Ectodermal cell (in vitro differentiated cells): Measurements from ENCODE around the gene KLF16.
"Not testable (repeated sequence)": the region's sequence is repeated elsewhere in the genome, so short reads cannot be mapped to it uniquely, and the experiment has no call there.

Source experiments
- H3K27ac ChIP-seq: 2 replicates; pipeline ENCODE4 v1.7.0; 2013; ENCODE audit warnings: mild to moderate bottlenecking, low read depth, low read length; ENCODE audit not compliant: insufficient read depth, poor library complexity, severe bottlenecking
- H3K27me3 ChIP-seq: 2 replicates; pipeline ENCODE4 v1.7.0; 2013; ENCODE audit warnings: mild to moderate bottlenecking, low read length; ENCODE audit not compliant: insufficient read depth, control insufficient read depth, poor library complexity, severe bottlenecking
- H3K36me3 ChIP-seq: one replicate; pipeline ENCODE4 v1.7.0; 2013; ENCODE audit warnings: low read length; ENCODE audit not compliant: control insufficient read depth, insufficient read depth
- H3K4me1 ChIP-seq: one replicate; pipeline ENCODE4 v1.7.0; 2013; ENCODE audit warnings: low read length; ENCODE audit not compliant: control insufficient read depth, insufficient read depth
- H3K4me3 ChIP-seq: 2 replicates; pipeline ENCODE4 v1.7.0; 2013; ENCODE audit warnings: low read depth, low read length, control low read depth; ENCODE audit not compliant: insufficient read depth
- H3K9me3 ChIP-seq: 2 replicates; pipeline ENCODE4 v1.7.0; 2013; ENCODE audit warnings: mild to moderate bottlenecking, low read length, moderate library complexity; ENCODE audit not compliant: control insufficient read depth
- WGBS, 2 experiments: methylation state at CpG; one replicate each; pipeline ENCODE4 v1.1.7; 2013; ENCODE audit warnings: missing lambda C conversion rate in 2 of 2; 5-methylcytosine and 5-hydroxymethylcytosine counted together

KLF16 gene

DNA sequence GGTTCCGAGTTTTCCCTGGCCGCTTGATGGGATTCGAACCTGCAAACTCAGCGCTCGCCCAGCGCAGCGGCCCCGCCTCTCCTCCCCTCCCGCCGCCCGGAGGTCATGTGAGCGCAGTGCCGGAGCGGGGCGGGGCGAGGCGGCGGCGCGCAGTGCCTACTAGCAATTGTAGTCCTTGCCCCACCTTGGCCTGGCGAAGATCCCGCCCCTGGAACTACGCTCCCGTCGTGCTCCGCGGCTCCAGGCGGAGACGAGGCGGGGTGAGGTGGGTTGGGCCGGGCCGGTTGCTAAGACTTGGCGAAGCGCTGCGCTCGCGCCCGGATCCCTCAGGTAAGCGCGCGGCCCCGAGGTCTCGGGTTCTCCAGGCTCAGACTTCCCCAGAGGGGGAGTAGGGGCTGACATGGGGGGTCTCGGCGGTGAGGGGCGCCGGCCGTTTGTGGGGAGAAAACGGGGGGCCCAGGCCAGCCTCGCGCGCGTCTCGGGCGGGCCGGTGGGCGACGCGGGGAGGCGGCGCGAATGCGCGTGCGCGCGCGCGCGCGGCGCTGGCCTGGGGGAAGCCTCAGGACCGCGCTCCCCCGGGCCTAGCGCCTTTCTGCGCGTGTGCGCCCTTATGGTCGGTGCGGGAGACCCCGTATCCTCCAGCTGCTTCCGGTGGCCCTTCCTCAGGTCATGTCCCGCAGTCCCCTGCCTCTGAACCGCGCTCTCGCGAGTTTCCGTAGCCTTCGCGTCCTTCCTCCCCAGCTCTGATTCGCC, 41.9 kb upstream of the KLF16 start, which contains the start of the genes ADAT3 and SCAMP4:
Gene ADAT3, plus strand, starts transcription at position 290 of the 753 bp plus-strand sequence. CDS start 6,649 bp downstream, outside the sequence.
Gene SCAMP4, plus strand, starts transcription at position 290 of the 753 bp plus-strand sequence. CDS start 9,621 bp downstream, outside the sequence.
- H3K27me3 ChIP-seq = no peaks in the 10 kb centered on the region

GRCh38 chr19:1904860-1905109, 41.4 kb upstream of the KLF16 start:
- peaks cover 6% of the 10 kb centered on the region for H3K4me1 ChIP-seq
- no peaks in the 10 kb centered on the region for H3K27me3 ChIP-seq
- peak overlapping the region; percentile 76 for H3K27ac ChIP-seq
- 51 to 52% methylated on average over 8 of the region's 8 CpGs for WGBS, 2 experiments
- H3K9me3 ChIP-seq = no peaks in the 10 kb centered on the region
- H3K4me3 ChIP-seq = no peak overlapping the region
- H3K36me3 ChIP-seq = peaks cover 7% of the 10 kb centered on the region

More for the DNA sequence above, 41.9 kb upstream of the KLF16 start, which contains the start of the genes ADAT3 and SCAMP4:
- Histone ChIP-seq H3K27ac (peak within 1 kb of the TSS; percentile 82), H3K4me1 (peaks cover 6% of the 10 kb centered on the region), H3K36me3 (peaks cover 7% of the 10 kb centered on the region), H3K9me3 (no peaks in the 10 kb centered on the region), H3K4me3 (peak within 1 kb of the TSS; percentile 60)
- 1 to 2% methylated on average over 92 of the region's 92 CpGs for WGBS, 2 experiments

- no peak overlapping the region for H3K27ac ChIP-seq
- no peaks in the 10 kb centered on the region for H3K9me3 ChIP-seq
- H3K27me3 ChIP-seq = no peaks in the 10 kb centered on the region
- WGBS, 2 experiments = 85 to 88% methylated on average over 6 of the region's 6 CpGs
- no peak overlapping the region for H3K4me3 ChIP-seq
- peaks cover 6% of the 10 kb centered on the region for H3K36me3 ChIP-seq
- H3K4me1 ChIP-seq = peaks cover 6% of the 10 kb centered on the region
Observed at GRCh38 chr19:1902923-1903322, 39.5 kb upstream of the KLF16 start.

DNA sequence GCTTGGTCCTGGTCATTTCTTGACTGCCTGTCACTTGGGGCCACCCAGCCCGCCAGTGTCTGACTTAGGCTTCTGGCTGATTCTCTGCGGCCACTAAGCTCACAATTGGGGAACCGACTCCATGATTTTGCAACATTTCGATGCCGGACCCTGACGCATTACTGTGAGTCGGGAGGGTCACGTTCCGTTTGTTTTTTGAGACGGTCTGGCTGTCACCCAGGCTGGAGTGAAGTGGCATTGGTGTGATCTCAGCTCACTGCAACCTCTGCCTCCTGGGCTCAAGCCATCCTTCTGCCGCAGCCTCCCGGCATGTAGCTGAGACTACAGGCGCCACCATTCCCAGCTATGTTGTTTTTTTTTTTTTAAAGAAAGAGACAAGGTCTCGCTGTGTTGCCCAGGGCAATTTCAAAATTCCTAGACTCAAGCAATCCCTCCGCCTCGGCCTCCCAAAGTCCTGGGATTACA, 38.6 kb upstream of the KLF16 start:
- H3K9me3 ChIP-seq = no peaks in the 10 kb centered on the region
- no peak overlapping the region for H3K4me3 ChIP-seq
- H3K27me3 ChIP-seq = no peaks in the 10 kb centered on the region
- H3K27ac ChIP-seq = no peak overlapping the region
- no peaks in the 10 kb centered on the region for H3K36me3 ChIP-seq
- peaks cover 8% of the 10 kb centered on the region for H3K4me1 ChIP-seq
- WGBS, 2 experiments = 94% methylated on average over 16 of the region's 16 CpGs

GRCh38 chr19:1896508-1896907, 33.1 kb upstream of the KLF16 start:
- 90 to 91% methylated on average over 13 of the region's 13 CpGs for WGBS, 2 experiments
- no peak overlapping the region for H3K27ac ChIP-seq
- H3K27me3 ChIP-seq = no peaks in the 10 kb centered on the region
- H3K4me3 ChIP-seq = no peak overlapping the region
- H3K36me3 ChIP-seq = no peaks in the 10 kb centered on the region
- peaks cover 2% of the 10 kb centered on the region for H3K4me1 ChIP-seq
- H3K9me3 ChIP-seq = no peaks in the 10 kb centered on the region

GRCh38 chr19:1893791-1894190, 30.4 kb upstream of the KLF16 start:
- WGBS, 2 experiments = 58 to 61% methylated on average over 14 to 15 of the region's 17 CpGs
- Histone ChIP-seq H3K36me3 (no peaks in the 10 kb centered on the region), H3K27me3 (no peaks in the 10 kb centered on the region)

GRCh38 chr19:1889907-1890306, 26.5 kb upstream of the KLF16 start:
- Histone ChIP-seq H3K9me3 (no peaks in the 10 kb centered on the region), H3K4me3 (no peak overlapping the region), H3K27me3 (no peaks in the 10 kb centered on the region), H3K27ac (no peak overlapping the region), H3K4me1 (peaks cover 15% of the 10 kb centered on the region), H3K36me3 (no peaks in the 10 kb centered on the region)
- no CpG with 5 or more reads among the region's 1 CpG for WGBS, 2 experiments

More at GRCh38 chr19:1893791-1894190, 30.4 kb upstream of the KLF16 start:
- Histone ChIP-seq H3K9me3 (no peaks in the 10 kb centered on the region), H3K27ac (no peak overlapping the region), H3K4me1 (peaks cover 2% of the 10 kb centered on the region), H3K4me3 (no peak overlapping the region)

GRCh38 chr19:1888385-1888784, 25.0 kb upstream of the KLF16 start:
- Histone ChIP-seq H3K36me3 (no peaks in the 10 kb centered on the region), H3K9me3 (no peaks in the 10 kb centered on the region), H3K4me1 (peaks cover 26% of the 10 kb centered on the region), H3K4me3 (no peak overlapping the region), H3K27ac (no peak overlapping the region), H3K27me3 (no peaks in the 10 kb centered on the region)
- 83 to 85% methylated on average over 5 of the region's 5 CpGs for WGBS, 2 experiments

DNA sequence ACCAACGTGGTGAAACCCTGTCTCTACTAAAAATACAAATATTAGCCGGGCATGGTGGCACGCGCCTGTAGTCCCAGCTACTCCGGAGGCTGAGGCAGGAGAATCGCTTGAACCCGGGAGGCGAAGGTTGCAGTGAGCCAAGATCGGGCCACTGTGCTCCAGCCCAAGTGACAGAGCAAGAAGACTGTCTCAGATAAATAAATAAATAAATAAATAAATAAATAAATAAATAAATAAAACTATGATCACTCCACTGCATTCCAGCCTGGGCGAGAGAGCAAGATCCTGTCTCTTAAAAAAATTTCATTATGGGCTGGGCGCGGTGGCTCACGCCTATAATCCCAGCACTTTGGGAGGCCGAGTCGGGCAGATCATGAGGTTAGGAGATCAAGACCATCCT, 23.0 kb upstream of the KLF16 start:
- peaks cover 42% of the 10 kb centered on the region for H3K4me1 ChIP-seq
- H3K4me3 ChIP-seq, H3K9me3 ChIP-seq, H3K27ac ChIP-seq, H3K36me3 ChIP-seq, H3K27me3 ChIP-seq: not testable (repeated sequence)
- 95 to 98% methylated on average over 15 of the region's 15 CpGs for WGBS, 2 experiments

DNA sequence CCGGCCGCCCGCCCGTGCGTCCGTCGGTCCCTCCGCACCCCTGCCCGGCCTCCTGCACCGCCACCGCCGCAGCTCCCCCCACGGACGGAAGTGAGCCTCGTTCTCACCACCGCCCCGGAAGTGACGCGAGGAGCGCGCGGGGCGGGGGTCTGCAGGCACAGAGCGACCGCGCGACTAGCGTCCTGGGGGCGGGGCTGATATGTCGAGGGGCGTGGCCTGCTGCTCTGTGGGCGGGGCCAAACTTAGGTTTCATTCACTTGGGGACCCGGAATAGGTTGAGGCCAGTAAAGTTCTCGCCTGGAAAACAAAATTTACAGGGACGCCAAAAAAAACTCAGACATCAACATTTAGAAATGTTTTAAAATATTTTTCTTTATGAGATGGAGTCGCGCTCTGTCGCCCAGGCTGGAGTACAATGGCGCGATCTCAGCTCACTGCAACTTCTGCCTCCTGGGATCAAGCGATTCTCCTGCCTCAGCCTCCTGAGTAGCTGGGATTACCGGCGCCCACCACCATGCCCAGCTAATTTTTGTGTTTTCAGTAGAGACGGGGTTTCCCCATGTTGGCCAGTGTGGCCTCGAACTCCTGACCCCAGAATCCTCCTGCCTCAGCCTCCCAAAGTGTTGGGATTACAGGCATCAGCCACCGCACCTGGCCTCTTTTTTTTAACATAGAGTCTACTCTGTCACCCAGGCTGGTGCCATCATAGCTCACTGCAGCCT, 22.2 kb upstream of the KLF16 start, which contains the start of gene ABHD17A:
Gene ABHD17A, minus strand, starts transcription at position 99 of the 722 bp plus-strand sequence. CDS start 3,930 bp downstream, outside the sequence.
- H3K27me3 ChIP-seq, H3K27ac ChIP-seq, H3K36me3 ChIP-seq, H3K9me3 ChIP-seq: not testable (repeated sequence)
- H3K4me3 ChIP-seq = peak within 1 kb of the TSS; percentile 87
- H3K4me1 ChIP-seq = peaks cover 42% of the 10 kb centered on the region
- WGBS, 2 experiments = 22 to 23% methylated on average over 46 of the region's 46 CpGs
